HUDEP-2 (cell line): ENCODE measurements around the gene TSPAN3.

ENCODE experiments used
- DNase-seq, 76 experiments: peaks; one replicate each; lab custom pipeline; 2025; ENCODE audit not compliant: unreplicated experiment in 76 of 76; lab: John Stamatoyannopoulos, UW

The TSPAN3 gene

GRCh38 chr15:76993114-76993725, 77.7 kb downstream of the TSPAN3 start:
- DNase-seq, result no peak

- no peak for DNase-seq
These were observed 78.9 kb downstream of the TSPAN3 start for GRCh38 chr15:76991741-76992645.
